ENCODE measurements around the gene TTLL11.

The TTLL11 gene

DNA sequence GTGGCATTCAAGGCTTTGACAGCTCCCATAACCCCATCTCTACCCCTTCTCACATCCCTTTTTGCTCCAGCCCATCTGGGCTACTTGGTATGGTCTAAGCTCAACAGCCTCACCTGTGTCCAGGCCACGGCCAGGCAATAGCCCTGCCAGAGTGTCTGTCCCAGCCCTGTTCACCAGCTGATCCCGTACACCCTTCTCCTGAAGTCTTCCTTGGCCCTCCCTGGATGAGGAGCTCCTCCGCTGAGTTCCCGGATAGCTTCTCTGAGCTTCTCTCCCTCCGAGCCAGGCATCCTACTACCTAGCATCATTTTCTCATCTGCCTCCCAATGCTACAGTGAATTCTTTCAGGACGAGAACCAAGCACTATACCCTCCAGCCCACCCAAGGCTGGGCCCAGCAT lies 233.5 kb downstream of the TTLL11 start:
- DNase-seq: no peak
- in situ Hi-C loops (cut with MboI; ENCODE audit: low pct_unique_long_range_greater_than_20kb, low sequenced_read_pairs): no loop called here

DNA sequence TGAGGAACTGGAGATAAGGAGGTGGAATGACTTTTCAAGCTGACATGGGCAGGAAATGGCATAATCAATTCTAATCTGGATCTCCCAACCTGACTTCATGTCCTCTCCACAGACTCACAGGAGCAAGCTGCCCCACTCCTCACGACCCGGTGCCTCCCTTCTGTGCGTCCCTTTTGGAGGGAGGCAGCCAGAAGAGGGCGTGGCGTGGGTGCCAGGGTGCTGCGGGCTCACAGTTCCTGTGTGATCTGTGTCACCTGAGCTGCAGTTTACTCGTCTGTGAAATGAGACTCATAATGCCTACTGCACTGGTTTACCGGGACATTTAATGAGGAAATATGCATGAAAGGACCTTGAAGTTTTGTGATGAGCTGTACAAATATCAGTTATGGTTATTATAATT lies 234.3 kb downstream of the TTLL11 start:
- DNase-seq: no peak
- in situ Hi-C loops (cut with MboI; ENCODE audit: low pct_unique_long_range_greater_than_20kb, low sequenced_read_pairs): no loop called here

DNA sequence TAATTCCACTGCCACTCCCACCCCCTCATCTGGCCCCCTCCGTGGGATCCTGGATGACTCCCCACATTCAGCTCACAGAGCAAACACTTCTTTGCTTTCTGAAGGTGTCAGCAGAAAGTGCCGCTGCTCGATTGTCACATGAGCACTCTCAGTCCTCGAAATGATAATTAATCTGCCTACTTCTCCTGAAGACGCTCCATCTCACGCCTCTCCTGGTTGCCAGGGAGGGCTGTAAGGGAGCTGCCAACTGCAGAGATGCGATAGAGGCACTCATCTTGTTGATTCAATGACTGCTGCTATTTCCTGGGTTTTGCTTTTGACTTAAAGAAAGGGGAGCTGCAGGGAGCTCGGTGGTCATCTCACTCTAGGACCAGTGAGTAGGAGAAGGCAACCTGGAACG lies 235.2 kb downstream of the TTLL11 start:
- DNase-seq: no peak
- in situ Hi-C loops (cut with MboI; ENCODE audit: low pct_unique_long_range_greater_than_20kb, low sequenced_read_pairs): no loop called here

DNA sequence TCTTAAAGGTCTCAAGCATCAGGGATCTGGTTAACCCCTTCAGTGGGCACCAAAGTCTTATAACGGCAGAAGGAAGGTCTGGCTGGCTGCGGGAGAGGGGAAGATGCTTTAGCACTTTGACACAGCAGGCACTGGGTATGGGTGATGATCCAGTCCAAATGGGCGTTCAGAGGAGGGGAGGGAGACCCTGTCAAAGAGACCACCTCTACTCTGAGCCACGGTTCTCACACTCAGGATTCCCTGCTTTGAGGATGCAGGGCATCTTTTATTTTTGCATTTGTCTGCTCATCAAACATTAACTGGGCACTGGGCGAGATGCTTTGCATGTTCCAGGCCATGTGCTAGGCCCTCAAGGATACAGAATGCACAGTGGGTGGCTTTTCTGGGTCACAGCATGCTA lies 237.6 kb downstream of the TTLL11 start:
- in situ Hi-C loops (cut with MboI; ENCODE audit: low pct_unique_long_range_greater_than_20kb, low sequenced_read_pairs): no loop called here

DNA sequence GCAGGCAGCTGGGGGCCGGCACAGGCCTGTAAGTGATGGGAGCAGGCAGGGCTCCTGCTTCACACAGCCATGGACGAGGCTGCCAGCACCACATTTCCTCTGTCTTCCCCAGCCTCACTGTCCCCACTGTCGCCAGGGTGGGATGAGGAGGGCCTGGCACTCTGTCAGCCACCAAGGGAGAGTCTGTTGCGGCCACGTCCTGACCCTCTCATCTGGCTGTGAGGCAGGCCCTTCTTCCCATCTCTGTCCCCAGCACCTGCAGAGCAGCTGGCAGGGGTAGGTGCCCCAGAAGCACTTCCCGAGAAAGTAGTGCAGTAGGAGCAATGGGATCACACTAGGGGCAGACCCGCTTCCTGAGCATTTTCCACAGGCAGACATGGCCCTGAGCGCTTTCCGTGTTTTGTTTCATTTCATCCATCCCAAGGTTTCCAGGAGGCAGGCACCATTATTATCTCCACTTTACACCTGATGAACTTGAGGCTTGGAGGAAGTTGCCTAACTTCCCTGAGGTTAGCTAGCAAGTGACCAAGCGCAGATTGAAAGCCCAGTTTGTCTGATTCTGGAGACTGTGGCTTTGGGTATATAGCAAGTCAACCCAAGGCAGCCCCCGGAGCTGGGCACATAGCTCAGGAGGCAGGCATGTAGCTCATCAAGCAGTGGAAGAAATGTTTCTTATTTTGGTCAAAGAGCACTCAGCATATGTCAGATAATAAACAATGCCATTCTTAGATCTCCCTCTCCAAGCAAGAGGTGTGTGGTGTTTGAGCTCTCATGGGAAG lies 239.3 kb downstream of the TTLL11 start:
- no peak for DNase-seq
- in situ Hi-C loops (cut with MboI; ENCODE audit: low pct_unique_long_range_greater_than_20kb, low sequenced_read_pairs): no loop called here

More for the DNA sequence above, 237.6 kb downstream of the TTLL11 start:
- no peak for DNase-seq

DNA sequence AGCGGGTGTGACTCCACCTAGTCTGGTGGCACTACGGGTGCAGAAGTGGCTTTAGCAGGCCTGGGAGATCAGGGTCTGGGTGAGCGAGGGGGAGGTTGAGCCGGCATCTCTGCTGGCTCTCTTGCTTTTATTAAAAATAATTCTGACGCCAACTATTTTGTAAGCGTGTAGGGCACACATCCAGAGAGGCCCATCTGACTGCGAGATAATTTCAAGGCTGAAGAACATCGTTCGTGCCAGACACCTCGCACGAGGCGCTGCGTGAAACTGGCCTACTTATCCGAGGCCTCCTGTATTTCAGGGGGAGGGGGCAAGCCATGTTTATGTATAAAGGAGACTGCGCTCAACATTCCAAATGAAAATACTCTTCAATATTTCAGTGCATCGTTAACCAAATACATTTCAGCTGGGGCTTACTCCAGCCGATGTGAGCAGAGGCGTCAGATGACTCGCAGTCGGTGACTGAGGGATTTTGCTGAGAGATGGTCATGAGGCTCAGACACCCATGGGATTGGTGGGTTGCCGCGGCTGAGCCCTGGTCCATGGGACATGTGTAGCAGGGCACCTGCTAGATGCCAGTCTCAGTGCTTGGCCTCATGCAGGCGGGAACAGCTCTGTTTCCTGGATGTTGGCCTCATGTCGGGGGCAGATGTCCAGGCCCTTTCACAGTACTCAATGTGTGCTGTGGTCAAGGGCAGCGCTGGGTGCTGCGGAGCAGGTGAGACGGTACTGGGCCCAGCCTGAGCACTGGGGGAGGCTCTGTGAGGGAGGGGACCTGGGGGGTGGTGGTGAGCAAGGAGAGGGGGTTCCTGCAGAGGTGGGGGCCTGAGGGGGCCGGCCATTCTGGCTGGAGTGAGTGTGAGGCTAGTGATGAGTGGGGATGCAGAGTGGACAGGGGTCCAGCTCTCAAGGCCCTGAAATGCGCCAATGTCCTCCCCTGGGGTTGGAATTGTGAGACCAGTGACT lies 240.2 kb downstream of the TTLL11 start:
- in situ Hi-C loops (cut with MboI; ENCODE audit: low pct_unique_long_range_greater_than_20kb, low sequenced_read_pairs): no loop called here
- no peak for DNase-seq

DNA sequence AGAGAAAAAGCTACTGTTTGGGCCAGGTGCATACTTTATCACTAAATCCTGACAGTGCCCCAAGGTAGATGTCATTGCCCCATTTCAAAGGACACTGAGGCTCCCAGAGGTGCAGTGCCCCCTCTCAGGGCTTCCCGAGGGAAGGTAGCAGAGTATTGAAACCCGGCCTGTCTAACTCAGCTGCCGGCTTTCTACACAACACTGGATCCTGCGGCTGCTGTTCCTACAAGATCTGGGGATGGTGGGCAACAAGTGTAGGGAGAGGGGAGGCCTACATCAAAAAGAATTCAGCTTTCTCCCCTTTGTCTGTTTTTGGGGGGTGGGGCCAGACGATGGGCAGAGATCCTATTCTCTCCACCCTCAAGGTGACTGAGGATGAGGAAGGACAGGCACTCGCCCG lies 240.9 kb downstream of the TTLL11 start:
- no peak for DNase-seq
- in situ Hi-C loops (cut with MboI; ENCODE audit: low pct_unique_long_range_greater_than_20kb, low sequenced_read_pairs): no loop called here

DNA sequence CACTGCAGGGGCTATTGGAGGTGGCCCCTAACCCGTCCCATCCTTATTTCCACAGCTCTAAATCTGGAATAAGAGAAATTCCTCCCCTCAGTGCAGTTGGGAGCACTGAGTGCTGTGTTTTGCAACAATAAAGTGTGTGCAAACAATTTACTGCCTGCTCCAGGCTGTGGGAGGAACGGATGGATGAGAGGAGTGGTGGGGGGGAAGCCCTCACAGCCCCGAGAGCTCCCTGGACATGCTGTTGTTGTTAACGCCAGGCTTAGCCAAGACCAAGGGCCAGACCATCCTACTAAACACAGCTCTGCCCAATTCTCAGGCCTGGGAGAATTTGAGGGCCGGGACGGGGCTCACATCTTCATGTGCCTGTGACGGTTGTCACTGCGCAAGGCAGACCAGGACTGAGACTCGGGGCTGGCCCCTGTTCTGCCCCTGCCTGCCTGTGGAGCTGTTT lies 241.4 kb downstream of the TTLL11 start:
- DNase-seq: no peak
- in situ Hi-C loops (cut with MboI; ENCODE audit: low pct_unique_long_range_greater_than_20kb, low sequenced_read_pairs): no loop called here

DNA sequence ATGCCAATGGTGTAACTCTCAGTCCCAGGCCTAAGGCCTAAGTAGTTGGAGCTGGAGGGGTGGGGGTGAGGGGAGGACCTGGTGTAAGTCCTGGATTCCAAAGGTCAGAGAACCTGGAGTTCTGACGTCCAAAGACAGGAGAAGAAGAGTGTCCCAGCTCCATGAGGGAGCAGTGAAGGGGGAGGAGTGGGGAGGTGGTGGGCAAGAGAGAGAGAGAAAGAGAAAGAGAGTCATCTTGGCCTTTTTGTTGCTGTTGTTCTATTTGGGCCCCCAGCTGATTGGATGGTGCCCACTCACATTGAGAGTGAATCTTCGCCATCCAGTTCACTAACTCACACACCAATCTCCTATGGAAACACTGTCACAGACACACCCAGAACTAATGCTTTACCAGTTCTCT lies 242.7 kb downstream of the TTLL11 start:
- in situ Hi-C loops (cut with MboI; ENCODE audit: low pct_unique_long_range_greater_than_20kb, low sequenced_read_pairs): no loop called here

DNA sequence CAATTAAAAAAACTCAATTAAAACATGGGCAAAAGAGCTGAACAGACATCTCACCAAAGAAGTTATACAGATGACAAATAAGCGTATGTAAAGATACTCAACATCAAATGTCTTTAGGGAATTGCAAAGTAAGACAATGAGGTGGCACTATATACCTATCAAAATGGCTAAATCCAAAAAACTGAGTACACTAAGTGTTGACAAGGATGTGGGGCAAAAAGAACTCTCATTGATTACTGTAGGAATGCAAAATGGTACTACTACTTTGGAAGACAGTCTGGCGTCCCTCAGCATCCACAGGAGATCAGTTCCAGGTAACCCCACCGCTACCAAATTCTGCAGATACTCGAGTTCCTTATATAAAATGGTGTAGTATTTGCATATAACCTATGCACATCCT lies 243.6 kb downstream of the TTLL11 start:
- DNase-seq: no peak
- in situ Hi-C loops (cut with MboI; ENCODE audit: low pct_unique_long_range_greater_than_20kb, low sequenced_read_pairs): no loop called here

More for the DNA sequence above, 242.7 kb downstream of the TTLL11 start:
- DNase-seq: no peak

DNA sequence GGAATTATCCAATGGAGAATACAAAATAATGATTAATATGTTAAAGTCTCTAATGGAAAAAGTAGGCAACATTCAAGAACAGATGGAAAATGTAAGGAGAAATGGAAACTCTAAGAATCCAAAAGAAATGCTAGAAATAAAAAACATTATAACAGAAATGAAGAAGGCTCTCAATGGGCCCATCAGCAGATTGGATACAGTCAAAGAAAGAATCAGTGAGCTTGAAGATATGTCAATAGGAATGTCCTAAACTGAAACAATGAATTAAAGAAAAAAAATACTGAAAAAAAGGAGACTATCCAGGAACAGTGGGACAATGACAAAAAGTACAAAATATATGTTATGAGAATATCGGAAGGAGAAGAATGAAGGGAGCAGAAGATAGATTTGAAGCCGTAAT lies 248.5 kb downstream of the TTLL11 start:
- in situ Hi-C loops (cut with MboI; ENCODE audit: low pct_unique_long_range_greater_than_20kb, low sequenced_read_pairs): no loop called here
- DNase-seq: no peak

DNA sequence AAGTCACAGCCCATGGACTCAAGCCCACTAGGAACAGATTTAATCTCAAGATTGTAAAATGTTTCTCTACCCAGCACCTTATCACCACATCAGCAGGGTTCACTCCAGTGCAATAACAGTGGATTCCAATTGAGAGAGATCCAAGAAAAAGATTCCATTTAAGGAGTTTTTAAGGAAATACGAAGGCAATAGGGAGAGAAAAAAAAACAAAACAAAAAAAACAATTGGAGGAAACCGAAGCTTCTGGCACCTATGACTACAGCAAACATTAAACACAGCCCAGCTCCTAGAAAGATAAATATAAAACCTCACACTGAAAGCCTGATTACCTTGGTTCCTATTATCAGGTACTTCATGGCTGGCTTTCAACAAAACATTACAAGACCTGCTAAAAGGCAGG lies 249.0 kb downstream of the TTLL11 start:
- in situ Hi-C loops (cut with MboI; ENCODE audit: low pct_unique_long_range_greater_than_20kb, low sequenced_read_pairs): no loop called here
- DNase-seq: no peak

DNA sequence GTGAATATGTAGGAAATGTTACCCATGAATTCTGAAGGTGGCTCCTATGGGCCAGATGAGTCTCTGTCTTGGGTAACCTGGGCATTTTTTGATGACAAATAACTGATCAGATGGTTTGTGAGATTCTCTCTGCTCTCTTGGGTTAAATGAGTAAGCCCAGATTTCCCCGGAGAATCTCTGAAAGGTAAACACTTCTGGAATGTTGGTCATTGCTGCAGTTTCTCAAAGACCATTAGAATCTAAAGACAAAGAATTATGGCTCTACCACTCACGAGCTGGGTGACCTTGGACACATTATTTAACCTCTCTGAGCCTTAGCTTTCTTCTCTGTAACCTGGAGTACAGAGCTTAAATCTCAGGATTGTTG lies 250.5 kb downstream of the TTLL11 start:
- in situ Hi-C loops (cut with MboI; ENCODE audit: low pct_unique_long_range_greater_than_20kb, low sequenced_read_pairs): no loop called here
- no peak for DNase-seq

DNA sequence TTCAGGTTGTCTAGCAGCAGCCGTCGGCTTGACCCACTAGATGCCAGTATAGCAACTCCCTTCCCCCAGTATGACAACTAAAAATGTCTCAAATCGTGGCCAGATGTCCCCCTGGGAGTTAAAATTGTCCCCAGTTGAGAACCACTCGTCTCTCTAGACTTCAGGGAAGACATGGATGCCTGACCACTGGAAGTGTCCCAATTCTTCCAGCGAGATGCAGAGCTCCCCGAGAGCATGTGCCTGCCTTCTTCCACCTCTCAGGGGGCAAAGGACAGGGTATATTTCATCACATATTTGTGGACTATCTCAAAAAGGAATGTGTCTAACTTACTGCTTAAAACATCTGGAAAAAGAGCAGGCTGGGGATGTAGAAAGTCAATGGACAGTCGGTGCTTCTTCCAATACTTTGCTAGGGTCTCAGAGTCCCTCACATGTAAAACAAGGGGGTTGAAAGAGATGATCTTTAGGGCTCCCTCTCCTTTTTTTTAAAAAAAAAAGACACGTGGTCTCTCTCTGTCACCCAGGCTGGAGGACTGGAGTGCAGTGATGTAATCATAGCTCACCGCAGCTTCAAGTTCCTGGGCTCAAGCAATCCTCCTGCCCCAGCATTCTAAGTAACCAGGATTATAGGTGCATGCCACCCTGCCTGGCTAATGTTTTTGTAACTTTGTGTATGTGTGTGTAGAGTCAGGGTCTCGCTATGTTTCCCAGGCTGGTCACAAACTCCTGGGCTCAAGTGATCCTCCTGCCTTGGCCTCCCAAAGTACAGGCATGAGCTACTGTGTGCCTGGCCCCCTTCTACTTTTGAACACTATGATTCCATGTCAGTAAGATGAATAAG lies 251.1 kb downstream of the TTLL11 start:
- no peak for DNase-seq
- in situ Hi-C loops (cut with MboI; ENCODE audit: low pct_unique_long_range_greater_than_20kb, low sequenced_read_pairs): no loop called here

DNA sequence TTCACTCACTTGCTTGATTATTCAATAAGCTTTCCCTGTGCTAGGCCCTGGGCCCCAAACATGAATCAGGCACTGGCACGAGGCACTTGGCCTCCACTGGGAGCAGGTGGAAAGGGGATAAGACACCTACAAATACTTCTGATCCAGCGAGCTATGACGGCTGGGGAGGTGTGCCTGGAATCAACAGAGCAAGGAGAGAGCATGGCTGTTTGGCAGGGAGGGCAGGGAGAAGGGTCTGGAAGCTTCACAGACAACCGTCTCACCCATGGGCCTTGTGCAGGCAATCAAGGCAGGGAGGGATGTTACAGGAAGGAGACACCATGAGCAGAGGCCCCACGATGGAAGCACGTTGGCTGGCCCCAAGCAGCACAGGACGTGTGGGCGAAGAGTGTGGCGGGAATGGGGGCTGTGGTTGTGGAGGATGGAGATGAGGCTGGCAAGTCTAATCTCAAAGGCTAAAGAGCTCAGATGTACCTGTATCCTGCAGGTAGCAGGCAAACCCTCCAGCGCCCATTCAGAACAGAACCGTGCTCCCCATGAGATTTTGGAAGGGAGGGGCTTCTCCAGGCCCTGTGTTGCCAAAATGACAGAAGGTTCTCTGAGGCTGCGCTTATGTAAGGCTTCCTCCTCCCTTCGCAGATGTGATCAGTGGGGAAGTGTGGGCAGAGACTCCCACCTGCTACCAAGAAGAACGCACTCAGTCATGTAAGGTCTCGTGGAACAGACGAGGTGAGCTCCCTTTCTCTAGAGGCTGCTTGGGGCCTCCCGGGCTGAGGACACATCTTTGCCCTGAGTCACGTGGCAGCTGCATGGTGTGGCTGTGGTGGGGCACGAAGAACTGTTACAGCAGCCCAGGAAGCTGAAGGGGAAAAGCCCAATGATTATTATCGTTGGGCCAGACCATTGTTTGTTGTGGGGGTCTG lies 252.0 kb downstream of the TTLL11 start:
- in situ Hi-C loops (cut with MboI; ENCODE audit: low pct_unique_long_range_greater_than_20kb, low sequenced_read_pairs): no loop called here

DNA sequence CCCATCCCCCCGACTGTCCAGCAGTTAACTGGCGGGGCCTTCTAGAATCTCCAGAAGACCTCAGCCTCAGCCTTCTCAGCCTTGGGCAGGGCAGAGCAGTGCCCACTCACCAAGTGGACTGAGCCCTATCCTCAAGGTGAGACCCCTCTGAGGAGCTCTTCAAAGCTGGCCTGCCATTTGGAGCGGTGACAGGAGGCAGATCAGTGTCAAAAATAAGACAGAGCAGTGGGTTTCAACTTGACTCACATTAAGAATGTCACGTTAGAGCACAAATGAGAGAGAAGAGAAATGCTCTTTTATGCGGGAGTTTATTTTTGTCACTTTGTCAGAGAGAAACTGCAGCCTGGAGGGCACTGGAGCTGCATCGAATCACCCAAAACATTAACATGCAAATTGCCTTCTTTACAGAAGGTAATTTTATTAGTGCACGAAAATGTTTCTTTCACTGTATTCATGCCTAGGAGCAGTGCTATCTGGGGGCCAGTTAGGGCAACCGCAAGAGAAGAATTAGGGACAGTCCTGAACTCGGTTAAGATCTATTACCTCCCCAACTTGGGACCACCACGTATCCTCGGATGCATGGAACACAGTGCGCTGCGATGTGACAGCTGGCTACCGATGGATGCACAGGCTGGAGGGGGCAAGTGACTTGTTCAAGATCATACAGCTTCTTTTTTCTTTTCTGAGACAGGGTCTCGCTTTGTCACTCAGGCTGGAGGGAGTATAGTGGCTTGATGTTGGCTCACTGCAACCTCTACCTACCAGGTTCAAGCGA lies 253.2 kb downstream of the TTLL11 start:
- in situ Hi-C loops (cut with MboI; ENCODE audit: low pct_unique_long_range_greater_than_20kb, low sequenced_read_pairs): no loop called here
- DNase-seq: no peak

More for the DNA sequence above, 252.0 kb downstream of the TTLL11 start:
- peak; percentile 26 for DNase-seq

DNA sequence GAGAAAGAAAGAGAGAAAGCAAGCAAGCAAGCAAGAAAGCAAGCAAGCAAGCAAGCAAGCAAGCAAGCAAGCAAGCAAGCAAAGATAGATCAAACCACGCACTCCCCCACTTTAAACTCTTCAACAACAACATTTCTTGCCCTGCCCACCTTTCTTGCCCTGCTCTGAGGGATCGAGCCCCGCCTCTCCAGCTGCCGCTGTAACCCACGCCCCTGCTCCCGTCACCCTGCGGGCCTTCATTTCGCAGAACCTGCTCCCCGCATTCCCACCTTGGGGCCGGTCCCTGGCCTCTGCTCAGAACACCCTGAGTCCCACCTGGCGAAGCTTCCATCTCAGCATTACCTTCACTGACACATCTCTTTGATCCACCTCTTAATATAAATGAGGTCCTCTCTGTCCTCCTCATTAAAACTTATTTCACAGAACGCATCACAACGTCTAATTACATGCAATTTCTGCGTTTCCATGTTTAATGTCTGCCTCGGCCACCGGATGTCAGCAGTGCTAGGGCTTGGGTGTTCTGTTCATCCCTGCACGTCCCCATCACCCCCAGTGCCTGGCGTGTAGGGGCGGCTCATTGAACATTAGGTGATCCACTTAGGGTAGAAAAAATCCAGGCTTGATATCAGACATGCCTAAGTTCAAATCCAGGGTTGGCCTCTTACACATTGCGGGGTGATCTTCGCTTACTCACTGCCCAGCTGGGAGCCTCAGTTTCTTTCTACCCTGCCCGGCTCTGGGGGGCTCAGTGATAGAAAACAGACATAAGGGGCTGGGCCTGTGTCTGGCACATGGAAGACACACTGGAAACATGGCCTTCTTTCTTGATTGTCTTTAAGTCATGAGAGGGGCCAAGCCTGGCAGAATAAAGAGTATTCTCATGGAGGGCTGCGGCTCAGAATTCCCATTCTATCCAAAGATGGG lies 254.1 kb downstream of the TTLL11 start:
- in situ Hi-C loops (cut with MboI; ENCODE audit: low pct_unique_long_range_greater_than_20kb, low sequenced_read_pairs): no loop called here
- DNase-seq: no peak
